Memory B cell (primary cell): ENCODE measurements around the gene OR4F6.

Source experiments
- ATAC-seq: fragments of 150-1000 bp; cut with Tn5 transposase; 2 replicates; pipeline ENCODE4 v1.10.0; 2021; ENCODE audit warnings: low read depth, mild to moderate bottlenecking, moderate library complexity
- DNase-seq, 2 donors: peaks; one replicate each; pipeline ENCODE4 v3.0.0; 2022; ENCODE audit warnings: low spot score in 2 of 2
- H3K27ac Mint-ChIP-seq: one replicate; pipeline ENCODE4 v1.8.0; 2022; ENCODE audit warnings: mild to moderate bottlenecking, moderate library complexity, mixed read lengths
- H3K27me3 Mint-ChIP-seq: one replicate; pipeline ENCODE4 v1.8.0; 2022; ENCODE audit warnings: mixed read lengths
- H3K36me3 Mint-ChIP-seq: one replicate; pipeline ENCODE4 v1.8.0; 2022; ENCODE audit warnings: mild to moderate bottlenecking, mixed read lengths
- H3K4me1 Mint-ChIP-seq: one replicate; pipeline ENCODE4 v1.8.0; 2022; ENCODE audit warnings: mixed read lengths
- H3K4me3 Mint-ChIP-seq: one replicate; pipeline ENCODE4 v1.8.0; 2022; ENCODE audit warnings: mild to moderate bottlenecking, moderate library complexity, mixed read lengths
- H3K9me3 Mint-ChIP-seq: one replicate; pipeline ENCODE4 v1.8.0; 2022; ENCODE audit warnings: mixed read lengths

Gene OR4F6

DNA sequence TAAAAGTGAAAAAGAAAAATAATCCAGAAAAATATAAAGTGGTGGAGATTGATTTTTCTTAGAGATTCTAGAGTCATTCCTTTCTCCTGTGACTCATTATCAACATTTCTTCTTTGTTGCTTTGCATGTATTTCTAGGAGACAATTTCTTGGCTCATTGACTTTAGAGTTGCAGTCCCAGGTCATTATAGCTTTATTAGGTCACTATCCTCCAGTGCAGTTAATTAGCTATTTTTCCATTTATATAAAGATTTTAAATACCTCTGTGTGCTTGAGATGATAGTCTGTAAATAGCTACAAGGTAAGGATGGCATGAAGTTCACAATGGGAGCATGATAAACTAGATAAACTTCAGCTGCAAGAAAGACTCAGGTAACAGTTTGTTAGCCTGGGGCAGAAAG lies 8.6 kb downstream of the OR4F6 start, which contains the start of gene OR4F15:
OR4F15 (plus strand) TSS at position 301 of the 400 bp plus-strand sequence. CDS start 5,985 bp downstream, outside the sequence.
- H3K36me3 Mint-ChIP-seq = no peaks in the 10 kb centered on the region
- H3K27me3 Mint-ChIP-seq = peaks cover 11% of the 10 kb centered on the region
- H3K4me3 Mint-ChIP-seq = no peak within 1 kb of the TSS
- DNase-seq (no peak), ATAC-seq (no peak)
- no peaks in the 10 kb centered on the region for H3K9me3 Mint-ChIP-seq
- H3K4me1 Mint-ChIP-seq = no peaks in the 10 kb centered on the region
- H3K27ac Mint-ChIP-seq = no peak within 1 kb of the TSS

DNA sequence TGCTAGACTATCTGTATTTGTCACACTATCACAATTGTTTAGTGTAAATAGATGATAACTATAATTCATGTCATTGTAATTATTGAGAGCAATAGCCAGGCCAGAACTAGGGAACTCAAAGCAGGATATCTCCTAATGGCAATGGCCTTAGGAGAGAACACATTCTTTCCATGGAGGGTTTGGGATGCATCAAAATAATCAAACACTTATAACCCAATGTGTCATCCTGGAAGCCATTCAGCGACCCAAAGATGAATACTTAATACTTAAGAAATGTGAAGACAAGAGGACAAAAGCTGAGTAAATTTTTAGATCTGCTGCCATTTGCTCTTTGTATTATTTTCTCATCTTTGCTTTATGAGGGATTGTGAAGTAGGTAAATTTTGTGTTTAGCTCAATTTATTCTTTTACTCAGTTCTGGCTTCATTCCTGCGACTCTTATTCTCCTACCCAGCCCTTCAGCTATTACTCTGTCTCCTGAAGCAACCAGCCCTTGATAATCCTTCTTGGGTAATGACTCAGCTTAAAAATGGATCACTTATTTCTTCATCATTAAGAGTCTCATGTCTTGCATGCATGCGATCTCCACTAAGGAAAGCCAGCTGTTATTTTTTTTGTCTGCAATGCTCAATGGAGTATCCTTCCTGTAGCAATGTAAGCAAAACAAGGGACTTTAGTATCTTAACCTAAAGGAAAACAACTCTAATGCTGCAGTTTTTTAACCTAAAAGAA lies 10.7 kb downstream of the OR4F6 start:
- Mint-ChIP-seq H3K4me1 (no peaks in the 10 kb centered on the region), H3K27me3 (peaks cover 7% of the 10 kb centered on the region), H3K27ac (no peak overlapping the region), H3K9me3 (no peaks in the 10 kb centered on the region), H3K36me3 (no peaks in the 10 kb centered on the region), H3K4me3 (no peak overlapping the region)
- ATAC-seq = no peak
- no peak for DNase-seq

DNA sequence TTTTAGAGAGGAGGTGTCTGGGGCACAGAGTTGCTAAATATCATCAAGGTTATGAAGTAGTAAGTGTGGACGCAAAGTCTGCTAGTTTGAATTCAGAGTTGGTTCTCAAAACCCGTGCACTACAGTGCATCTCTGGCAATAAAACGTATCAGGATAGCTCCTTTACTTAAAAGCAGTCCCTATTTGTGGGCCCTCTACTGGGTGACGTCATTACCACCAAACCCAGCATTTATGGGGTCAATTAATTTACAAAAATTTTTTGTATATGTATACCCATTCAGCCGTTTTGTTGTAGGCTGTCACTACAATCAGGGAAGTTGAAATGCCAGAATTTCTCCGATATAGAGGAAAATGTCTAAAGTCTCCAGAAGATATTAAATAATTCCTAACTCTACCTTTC lies 17.5 kb downstream of the OR4F6 start:
- H3K27me3 Mint-ChIP-seq = peaks cover 6% of the 10 kb centered on the region
- no peaks in the 10 kb centered on the region for H3K4me1 Mint-ChIP-seq

DNA sequence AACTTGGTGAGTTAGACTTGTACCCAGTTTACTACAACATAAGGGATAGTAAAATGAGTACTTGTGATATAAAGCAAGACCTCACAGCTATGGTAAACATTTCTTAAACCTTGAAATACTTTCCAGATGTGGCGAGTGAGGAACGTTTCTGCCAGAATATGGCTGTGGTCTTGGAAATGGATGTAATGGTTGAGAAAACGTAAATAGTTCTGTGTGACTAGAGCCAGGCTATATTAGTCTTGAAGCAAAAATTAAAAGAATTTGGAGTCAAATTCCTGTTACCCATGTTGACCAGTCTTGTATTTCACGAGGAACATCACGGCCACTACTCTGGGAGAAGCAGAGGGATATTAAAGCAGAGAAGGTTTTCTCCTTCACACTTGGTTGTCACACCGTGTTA lies 23.9 kb downstream of the OR4F6 start:
- Mint-ChIP-seq H3K27me3 (peaks cover 14% of the 10 kb centered on the region), H3K9me3 (peaks cover 3% of the 10 kb centered on the region), H3K27ac (no peak overlapping the region), H3K4me1 (no peaks in the 10 kb centered on the region), H3K4me3 (no peak overlapping the region), H3K36me3 (no peaks in the 10 kb centered on the region)
- DNase-seq = no peak
- ATAC-seq = no peak

More for the DNA sequence above, 17.5 kb downstream of the OR4F6 start:
- ATAC-seq (no peak), DNase-seq (no peak)
- Mint-ChIP-seq H3K27ac (no peak overlapping the region), H3K4me3 (no peak overlapping the region), H3K36me3 (no peaks in the 10 kb centered on the region), H3K9me3 (peaks cover 1% of the 10 kb centered on the region)

DNA sequence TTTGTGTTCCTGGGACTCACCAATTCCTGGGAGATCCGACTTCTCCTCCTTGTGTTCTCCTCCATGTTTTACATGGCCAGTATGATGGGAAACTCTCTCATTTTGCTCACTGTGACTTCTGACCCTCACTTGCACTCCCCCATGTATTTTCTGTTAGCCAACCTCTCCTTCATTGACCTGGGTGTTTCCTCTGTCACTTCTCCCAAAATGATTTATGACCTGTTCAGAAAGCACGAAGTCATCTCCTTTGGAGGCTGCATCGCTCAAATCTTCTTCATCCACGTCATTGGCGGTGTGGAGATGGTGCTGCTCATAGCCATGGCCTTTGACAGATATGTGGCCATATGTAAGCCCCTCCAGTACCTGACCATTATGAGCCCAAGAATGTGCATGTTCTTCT lies 25.5 kb downstream of the OR4F6 start:
- H3K27ac Mint-ChIP-seq = no peak overlapping the region
- no peaks in the 10 kb centered on the region for H3K36me3 Mint-ChIP-seq
- H3K9me3 Mint-ChIP-seq = peaks cover 3% of the 10 kb centered on the region
- no peak for ATAC-seq
- H3K4me1 Mint-ChIP-seq = no peaks in the 10 kb centered on the region
- DNase-seq = no peak
- H3K4me3 Mint-ChIP-seq = no peak overlapping the region
- peaks cover 14% of the 10 kb centered on the region for H3K27me3 Mint-ChIP-seq

DNA sequence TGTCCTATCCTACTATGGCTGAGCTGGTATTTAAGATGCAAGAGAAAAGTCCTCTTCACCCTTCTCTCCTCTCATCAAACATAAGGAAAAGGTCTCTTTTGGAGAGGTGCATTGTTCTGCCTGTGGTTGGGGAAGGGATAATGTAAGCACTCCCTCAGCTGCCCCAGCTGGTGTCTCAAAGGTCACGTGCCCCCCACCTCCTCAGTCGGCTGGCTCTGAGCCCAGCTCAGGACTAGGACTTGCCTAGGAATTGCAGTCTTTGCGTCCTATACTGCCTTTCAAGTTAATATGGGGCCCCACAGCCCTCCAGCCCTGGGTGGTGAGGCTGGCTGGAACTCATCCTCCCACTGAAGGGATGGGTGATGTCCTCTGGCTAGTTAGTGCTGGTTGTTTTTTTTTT lies 38.3 kb downstream of the OR4F6 start:
- Mint-ChIP-seq H3K36me3 (no peaks in the 10 kb centered on the region), H3K9me3 (peaks cover 2% of the 10 kb centered on the region), H3K27ac (no peak overlapping the region), H3K27me3 (peaks cover 6% of the 10 kb centered on the region), H3K4me3 (no peak overlapping the region), H3K4me1 (no peaks in the 10 kb centered on the region)
- DNase-seq = no peak
- ATAC-seq = no peak

DNA sequence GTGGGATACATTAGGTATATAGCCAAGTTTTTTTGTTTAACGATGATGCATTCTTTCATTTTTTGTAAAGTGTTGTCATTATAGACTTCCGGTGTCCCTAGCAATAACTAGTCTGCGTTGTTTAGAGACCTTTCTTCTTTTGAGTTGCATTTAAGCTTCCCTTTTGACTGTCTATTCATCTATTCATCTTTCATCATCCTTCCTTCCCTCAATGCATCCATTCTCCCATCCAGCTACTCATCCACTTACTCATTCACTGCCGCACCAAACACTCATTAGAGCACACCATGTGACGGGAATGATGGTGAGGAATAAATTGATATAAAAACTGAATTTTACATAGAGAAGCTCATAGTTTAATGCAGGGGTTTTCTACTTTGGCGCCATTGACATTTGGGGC lies 41.6 kb downstream of the OR4F6 start:
- Mint-ChIP-seq H3K27ac (no peak overlapping the region), H3K4me3 (no peak overlapping the region), H3K36me3 (no peaks in the 10 kb centered on the region), H3K27me3 (peaks cover 11% of the 10 kb centered on the region), H3K9me3 (peaks cover 1% of the 10 kb centered on the region), H3K4me1 (no peaks in the 10 kb centered on the region)
- no peak for DNase-seq
- no peak for ATAC-seq

DNA sequence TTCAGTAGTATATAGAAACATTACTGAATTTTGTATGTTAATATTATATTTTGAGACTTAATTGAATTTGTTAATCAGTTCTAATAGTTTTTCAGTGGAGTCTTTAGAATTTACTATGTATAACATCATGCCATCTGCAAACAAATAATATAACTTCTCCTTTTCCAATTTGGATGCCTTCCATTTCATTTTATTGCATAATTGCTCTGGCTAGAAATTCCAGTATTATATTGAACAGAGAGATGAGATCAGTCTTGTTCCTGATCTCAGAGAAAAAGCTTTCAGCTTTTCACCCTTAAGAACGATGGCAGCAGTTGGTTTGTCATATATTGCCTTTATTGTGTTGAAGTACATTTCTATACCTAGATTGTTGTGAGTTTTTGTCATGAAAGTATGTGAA lies 49.0 kb downstream of the OR4F6 start:
- H3K36me3 Mint-ChIP-seq = no peaks in the 10 kb centered on the region
- no peaks in the 10 kb centered on the region for H3K4me1 Mint-ChIP-seq
- peaks cover 9% of the 10 kb centered on the region for H3K27me3 Mint-ChIP-seq
- no peaks in the 10 kb centered on the region for H3K9me3 Mint-ChIP-seq
- H3K4me3 Mint-ChIP-seq = no peak overlapping the region
- ATAC-seq (no peak), DNase-seq (no peak)
- no peak overlapping the region for H3K27ac Mint-ChIP-seq
